ENCODE results near the gene PNPT1. TPM values are rescaled to one million over a fixed set of nuclear protein-coding genes. Genes with fewer than 3 reads are reported as not detected.

The PNPT1 gene
- total and polyA plus RNA-seq, 2 of the 13 experiments (the other 11 are each of a cell fraction or from before 2014, with no cell fraction given): 23.4 to 61.0 TPM

GRCh38 chr2:55618275-55619055 is 75.2 kb downstream of the PNPT1 start (continued):
- no peak for TF ChIP-seq GPN1 (CRISPR knock-in tag; IDR thresholded peaks at IDR 0.05; ENCODE audit: borderline replicate concordance)
- no peak for TF ChIP-seq MAFK (conservative IDR thresholded peaks at IDR 0.05 in 1 of 2, IDR thresholded peaks at IDR 0.05 in 1 of 2; ENCODE audit: low read length in 2 of 2)
- TF ChIP-seq MXD1 (CRISPR knock-in tag; IDR thresholded peaks at IDR 0.05): no peak
- TF ChIP-seq CBX1 (IDR thresholded peaks at IDR 0.05; ENCODE audit: low read depth): no peak
- TF ChIP-seq ZNF703 (CRISPR knock-in tag; IDR thresholded peaks at IDR 0.05; ENCODE audit: borderline replicate concordance): no peak
- TF ChIP-seq ZHX2 (IDR thresholded peaks at IDR 0.05; ENCODE audit: low read depth): peak; percentile 63; the same call in 1 of the 2 replicates
- TF ChIP-seq ZHX2 (CRISPR knock-in tag; IDR thresholded peaks at IDR 0.05; ENCODE audit: borderline replicate concordance): 0 out of 2 replicates have a peak, but pooled peaks have one; percentile 59
- no peak for TF ChIP-seq ZNF557 (CRISPR knock-in tag; IDR thresholded peaks at IDR 0.05)
- TF ChIP-seq HMGA1 (CRISPR knock-in tag; conservative IDR thresholded peaks at IDR 0.05): no peak
- TF ChIP-seq ZNF30 (CRISPR knock-in tag; IDR thresholded peaks at IDR 0.05): no peak
- no peak for TF ChIP-seq DNMT3B (CRISPR knock-in tag; conservative IDR thresholded peaks at IDR 0.05)
- no peak for TF ChIP-seq NR3C1 (CRISPR knock-in tag; IDR thresholded peaks at IDR 0.05)
- TF ChIP-seq PRDM4 (CRISPR knock-in tag; IDR thresholded peaks at IDR 0.05; ENCODE audit: borderline replicate concordance): no peak; the same call in 1 of the 2 replicates
- no peak for TF ChIP-seq TBP (CRISPR knock-in tag; IDR thresholded peaks at IDR 0.05)
- no peak for TF ChIP-seq ZUFSP (CRISPR knock-in tag; IDR thresholded peaks at IDR 0.05; ENCODE audit: borderline replicate concordance)
- no peak for TF ChIP-seq SNRNP70 (IDR thresholded peaks at IDR 0.05; ENCODE audit: low read depth, low read length)
- no peak for TF ChIP-seq THYN1 (CRISPR knock-in tag; IDR thresholded peaks at IDR 0.05; ENCODE audit: borderline replicate concordance, low read depth)
